BJ (cell line): Measurements from ENCODE around the gene SLC38A10. TPM values are rescaled to one million over a fixed set of nuclear protein-coding genes. Genes with fewer than 3 reads are reported as not detected.

Experiments used
- CTCF ChIA-PET: fragments of 350-600 bp; formaldehyde crosslinking; extraction: SDS; loops from one replicate; lab custom pipeline; 2021; ENCODE audit warnings: antibody characterized with exemption, inconsistent platforms; lab: Yijun Ruan, JAX
- POLR2A ChIA-PET: fragments of 300-600 bp; sonication (Branson Sonifier 250); formaldehyde crosslinking; extraction: SDS; loops from one replicate; lab custom pipeline; 2021; ENCODE audit warnings: antibody characterized with exemption; lab: Charles Lee
- DNase-seq: peaks from one replicate; pipeline ENCODE4 v3.0.0-alpha.2; 2011; ENCODE audit warnings: low read depth
- H3K27me3 ChIP-seq: 2 replicates; pipeline ENCODE4 v1.6.0; 2011; ENCODE audit warnings: low read length; ENCODE audit not compliant: control insufficient read depth, insufficient read depth
- H3K36me3 ChIP-seq: 2 replicates; pipeline ENCODE4 v1.5.1; 2011; ENCODE audit warnings: low read length; ENCODE audit not compliant: control insufficient read depth, insufficient read depth
- H3K4me3 ChIP-seq: 2 replicates; pipeline ENCODE4 v1.5.1; 2011; ENCODE audit warnings: low read depth, mild to moderate bottlenecking, control low read depth, low read length
- CTCF ChIP-seq: IDR thresholded peaks from 2 replicates; pipeline ENCODE4 v1.5.1; 2011; ENCODE audit warnings: low read depth, mild to moderate bottlenecking, control low read depth, inconsistent platforms, low read length, moderate library complexity; ENCODE audit not compliant: insufficient read depth
- polyA plus RNA-seq: library from polyadenylated mRNA; depleted of rRNA; stranded (reverse); fragments of >200 nt; gene quantifications from 2 replicates; pipeline ENCODE4 v1.2.3, GENCODE V29; 2011

Gene SLC38A10
- polyA plus RNA-seq, 1 experiment, result 55.4 TPM

- ChIA-PET POLR2A (interaction anchor here (0.6 to 0.7 kb wide), 2 partner anchors 9 to 261 kb away, joined by 3 to 12 read pairs; partner anchors contain the start of genes NDUFAF8 and TEPSIN), CTCF (interaction anchor here (0.6 kb wide), 1 partner anchor 272 kb away, joined by 3 read pairs; no protein-coding TSS in a partner anchor)
- Histone ChIP-seq H3K27me3 (no peaks in the 10 kb centered on the region), H3K4me3 (no peak overlapping the region), H3K36me3 (peaks cover 33% of the 10 kb centered on the region)
- TF ChIP-seq CTCF, result no peak
- DNase-seq, result no peak
These were observed 47.6 kb downstream of the SLC38A10 start for GRCh38 chr17:81247339-81247990.

DNA sequence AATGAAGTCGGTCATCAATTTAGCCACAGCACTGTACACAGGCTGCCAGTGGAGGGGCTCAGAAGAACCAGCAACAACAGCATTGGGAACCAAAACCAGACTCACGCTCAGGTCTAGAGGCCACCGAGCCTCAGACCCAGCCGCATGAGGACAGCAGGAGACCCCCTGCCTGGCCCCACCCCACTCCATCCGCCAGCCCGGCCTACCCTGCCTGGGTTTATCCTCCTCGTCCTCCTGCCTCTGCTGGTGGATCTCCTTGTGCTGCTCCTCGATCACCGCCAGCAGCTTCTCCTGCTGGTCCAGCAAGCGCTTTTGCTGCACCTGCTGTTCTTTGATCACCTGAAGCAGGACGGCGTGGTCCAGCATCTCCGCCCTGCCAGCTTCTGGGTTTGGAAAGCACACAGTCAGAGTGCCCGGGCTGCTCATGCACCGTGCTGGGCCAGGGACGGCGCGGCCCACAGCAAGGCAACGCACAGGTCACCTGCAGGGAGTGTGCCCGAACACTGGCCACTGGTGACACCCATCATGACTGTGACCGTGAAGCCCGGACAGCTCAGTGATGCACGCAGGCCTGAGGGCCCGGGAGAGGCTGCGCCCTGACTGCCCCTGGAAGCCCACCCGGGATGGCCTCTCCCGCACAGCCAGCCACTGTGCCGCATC, 48.3 kb downstream of the SLC38A10 start:
- DNase-seq, result no peak
- ChIA-PET POLR2A (no interaction called here), CTCF (interaction anchor here (1.3 kb wide), 1 partner anchor 104 kb away, joined by 3 read pairs; no protein-coding TSS in a partner anchor)
- peaks cover 33% of the 10 kb centered on the region for H3K36me3 ChIP-seq
- no peaks in the 10 kb centered on the region for H3K27me3 ChIP-seq
- H3K4me3 ChIP-seq, result no peak overlapping the region
- no peak for TF ChIP-seq CTCF

DNA sequence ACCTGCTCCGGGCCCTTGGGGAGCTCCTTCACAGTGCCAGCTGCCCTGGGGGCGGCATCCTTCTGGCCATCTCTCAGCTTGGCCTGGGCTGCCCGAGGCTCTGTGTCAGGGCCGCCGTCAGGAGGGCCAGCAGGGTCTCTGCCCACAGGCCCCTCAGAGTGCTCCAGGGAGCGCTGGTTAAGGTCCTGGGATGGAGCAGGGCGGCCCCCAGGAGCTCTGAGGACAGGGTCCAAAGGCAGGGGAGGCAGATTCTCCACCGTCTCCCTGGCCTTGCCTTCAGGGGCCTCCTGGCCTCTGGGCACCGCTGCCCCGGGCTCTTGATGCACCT, 48.8 kb downstream of the SLC38A10 start:
- no peak overlapping the region for H3K4me3 ChIP-seq
- ChIA-PET POLR2A (no interaction called here), CTCF (interaction anchor here (1.3 kb wide), 1 partner anchor 103 kb away, joined by 3 read pairs; no protein-coding TSS in a partner anchor)
- no peak for TF ChIP-seq CTCF
- no peaks in the 10 kb centered on the region for H3K27me3 ChIP-seq
- peaks cover 33% of the 10 kb centered on the region for H3K36me3 ChIP-seq
- DNase-seq, result no peak

DNA sequence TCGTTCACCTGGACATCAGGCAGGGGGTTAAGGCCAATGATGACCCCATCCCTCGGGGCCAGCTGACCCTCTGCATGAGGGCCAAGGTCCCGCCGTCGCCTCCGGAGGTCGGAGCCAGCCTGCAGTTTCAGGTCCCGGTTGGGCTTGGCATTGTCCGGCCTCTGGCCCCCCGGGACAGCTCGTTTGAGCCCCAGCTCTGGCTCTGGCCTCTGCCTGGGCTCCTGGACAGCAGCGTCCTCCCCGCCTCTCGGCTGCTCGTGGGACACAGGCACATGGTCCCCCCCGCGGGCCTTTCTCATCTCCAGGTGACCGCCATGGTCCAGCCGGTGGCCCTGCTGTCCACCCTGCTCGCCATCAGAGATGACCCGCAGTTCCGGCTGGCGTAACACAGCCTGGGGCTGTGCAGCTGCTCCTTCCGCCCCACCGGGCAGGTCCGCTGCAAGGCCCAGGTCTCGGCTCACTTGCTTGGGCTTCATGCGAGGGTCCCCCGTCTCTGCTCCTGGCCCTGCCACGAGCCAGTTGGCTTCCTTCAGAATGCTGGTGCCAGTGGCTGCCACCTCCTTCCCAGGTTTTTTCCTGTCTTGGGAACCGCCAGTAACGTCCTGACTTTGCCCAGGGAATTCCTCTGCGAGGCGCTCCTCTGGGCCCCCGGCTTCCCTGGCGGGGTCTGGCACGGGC, 49.3 kb downstream of the SLC38A10 start:
- Histone ChIP-seq H3K36me3 (peaks cover 34% of the 10 kb centered on the region), H3K27me3 (no peaks in the 10 kb centered on the region), H3K4me3 (no peak overlapping the region)
- CTCF ChIA-PET, result interaction anchor here (0.6 to 1.3 kb wide), 2 partner anchors 103 to 273 kb away, joined by 3 read pairs; no protein-coding TSS in a partner anchor
- POLR2A ChIA-PET, result no interaction called here
- no peak for DNase-seq
- no peak for TF ChIP-seq CTCF

DNA sequence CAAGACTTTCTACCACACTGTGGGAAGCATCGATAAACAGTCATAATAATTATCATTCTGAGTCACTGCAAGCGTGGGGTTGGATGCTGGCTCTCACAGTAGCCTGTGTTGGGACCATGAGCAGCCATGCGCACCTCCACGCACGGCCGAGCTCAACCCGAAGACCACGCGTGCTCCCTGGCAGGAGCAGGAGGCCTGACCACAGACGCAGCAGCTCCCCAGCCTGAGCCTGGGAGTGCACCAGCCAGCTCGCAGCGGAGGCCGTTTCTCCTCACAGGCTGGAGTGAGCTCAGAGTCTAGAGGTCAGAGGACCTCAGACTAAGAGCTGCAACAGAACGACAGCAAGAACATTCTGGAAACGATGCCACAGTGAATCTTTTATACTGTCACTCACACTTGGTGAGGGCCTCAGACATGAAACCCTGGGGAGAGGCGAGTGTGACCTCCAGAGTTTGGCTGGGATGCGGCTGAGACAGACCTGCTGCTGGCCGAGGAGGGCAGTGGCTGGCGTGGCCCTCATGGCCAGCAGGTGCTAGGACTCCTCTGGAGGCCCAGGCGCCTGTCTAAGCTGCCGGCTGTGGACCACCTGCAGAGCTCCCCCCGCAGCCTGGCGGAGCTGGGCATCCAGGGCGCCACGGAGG, 50.0 kb downstream of the SLC38A10 start:
- no peak for TF ChIP-seq CTCF
- Histone ChIP-seq H3K27me3 (no peaks in the 10 kb centered on the region), H3K36me3 (peaks cover 29% of the 10 kb centered on the region), H3K4me3 (no peak overlapping the region)
- DNase-seq, result no peak
- POLR2A ChIA-PET, result no interaction called here
- CTCF ChIA-PET, result interaction anchor here (0.6 kb wide), 1 partner anchor 274 kb away, joined by 3 read pairs; no protein-coding TSS in a partner anchor
